NCI-H146 treated with DMSO at 0.1 percent for 48 hours (cell line): ENCODE results near the gene CIITA.

Experiments used
- DNase-seq: peaks from one replicate; lab custom pipeline; 2025; ENCODE audit not compliant: unreplicated experiment; lab: John Stamatoyannopoulos, UW

CIITA gene

GRCh38 chr16:10879681-10880589, 2.9 kb downstream of the CIITA start:
- DNase-seq, result no peak

GRCh38 chr16:10880594-10881452, 3.8 kb downstream of the CIITA start:
- DNase-seq, result no peak

GRCh38 chr16:10881479-10882030, 4.6 kb downstream of the CIITA start:
- no peak for DNase-seq

GRCh38 chr16:10883004-10883403, 6.0 kb downstream of the CIITA start:
- no peak for DNase-seq

GRCh38 chr16:10885246-10885645, 8.2 kb downstream of the CIITA start:
- no peak for DNase-seq

GRCh38 chr16:10888320-10888937, 11.4 kb downstream of the CIITA start:
- DNase-seq, result no peak

GRCh38 chr16:10889855-10890254, 12.9 kb downstream of the CIITA start:
- no peak for DNase-seq

GRCh38 chr16:10892782-10893318, 15.8 kb downstream of the CIITA start:
- no peak for DNase-seq

- no peak for DNase-seq
Measured at GRCh38 chr16:10895053-10895946, 18.3 kb downstream of the CIITA start.

GRCh38 chr16:10896165-10896564, 19.2 kb downstream of the CIITA start:
- no peak for DNase-seq

- DNase-seq, result no peak
Measured at GRCh38 chr16:10896723-10897122, 19.7 kb downstream of the CIITA start.

GRCh38 chr16:10897134-10897533, 20.1 kb downstream of the CIITA start:
- DNase-seq, result no peak

GRCh38 chr16:10902999-10903398, 26.0 kb downstream of the CIITA start:
- no peak for DNase-seq

- DNase-seq, result no peak
Measured at GRCh38 chr16:10906482-10906881, 29.5 kb downstream of the CIITA start.

GRCh38 chr16:10906914-10907756, 30.1 kb downstream of the CIITA start:
- no peak for DNase-seq

- DNase-seq, result no peak
Measured at GRCh38 chr16:10907757-10908045, 30.7 kb downstream of the CIITA start.

GRCh38 chr16:10911267-10911666, 34.3 kb downstream of the CIITA start:
- DNase-seq, result no peak

- DNase-seq, result no peak
Measured at GRCh38 chr16:10916534-10916933, 39.5 kb downstream of the CIITA start.

GRCh38 chr16:10918294-10919002, 41.4 kb downstream of the CIITA start:
- DNase-seq, result peak; percentile 61
